Ovary (tissue), 9 donors: ENCODE measurements around the gene AOC3. TPM values are rescaled to one million over a fixed set of nuclear protein-coding genes. Genes with fewer than 3 reads are reported as not detected.
"Not testable (repeated sequence)": the region's sequence is repeated elsewhere in the genome, so short reads cannot be mapped to it uniquely, and the experiment has no call there.

Experiments
- DNase-seq, 5 donors: peaks; one replicate each; pipeline ENCODE4 v3.0.0-alpha.2; 2019 to 2020
- H3K27ac ChIP-seq, 2 donors: fragments of 200-600 bp; one replicate each; pipeline versions ENCODE4 v1.5.1 to v1.8.0; 2019 to 2022
- H3K27me3 ChIP-seq: fragments of 200-600 bp; one replicate; pipeline ENCODE4 v1.8.0; 2022
- H3K36me3 ChIP-seq: fragments of 200-600 bp; sonication (generic); one replicate; pipeline ENCODE4 v1.5.1; 2019
- H3K4me1 ChIP-seq: one replicate; pipeline ENCODE4 v1.8.1; 2013; ENCODE audit warnings: mild to moderate bottlenecking, moderate library complexity; ENCODE audit not compliant: insufficient read depth
- H3K4me3 ChIP-seq: fragments of 200-600 bp; sonication (generic); one replicate; pipeline ENCODE4 v1.5.1; 2017
- H3K9me3 ChIP-seq, 2 donors: fragments of 200-600 bp in 1 of 2; sonication (generic) in 1 of 2; one replicate each; pipeline versions ENCODE4 v1.5.1 to v1.8.1; 2013 to 2019; ENCODE audit warnings: mild to moderate bottlenecking in 1 of 2, moderate library complexity in 1 of 2
- EP300 ChIP-seq: sonication (generic); formaldehyde crosslinking; IDR thresholded peaks from one replicate; pipeline ENCODE4 v1.6.1; 2017; ENCODE audit warnings: antibody characterized with exemption
- POLR2A ChIP-seq: fragments of 450-650 bp; IDR thresholded peaks from one replicate; pipeline ENCODE4 v1.6.1; 2017; ENCODE audit warnings: antibody characterized with exemption, mild to moderate bottlenecking, moderate library complexity
- WGBS, 3 donors: extraction: QIAGEN DNeasy Blood & Tissue Kit in 1 of 3; methylation state at CpG; one replicate each; pipeline versions ENCODE4 v1.1.5 to v1.1.7; 2013 to 2017; 5-methylcytosine and 5-hydroxymethylcytosine counted together
- intact Hi-C, 4 donors: fragments of 100-400 bp; cut with DNase I; formaldehyde crosslinking; loops; one replicate each; pipeline versions ENCODE4 v1.11.0 to v1.15.1; 2022 to 2023
- polyA plus RNA-seq, 2 donors: library from polyadenylated mRNA; stranded (reverse); fragments of 200-250 nt in 1 of 2; fragments of 350-450 nt in 1 of 2; fragmentation: Illumina TruSeq in 1 of 2; extraction: RNeasy Lipid Tissue Mini Kit (QIAGEN cat#74804) in 1 of 2; gene quantifications; one replicate each; pipeline ENCODE4 v1.2.3, GENCODE V29; 2013 to 2014
- total RNA-seq, 7 donors: library from RNA; depleted of rRNA in 2 of 7; stranded (reverse); fragments of >200 nt in 2 of 7; fragmentation: NEBNext Ultra II Directional in 3 of 7; extraction: Animal tissue kit (Norgen Biotek cat#: 25700) in 3 of 7; gene quantifications; one replicate each; pipeline versions ENCODE4 v1.1.0 to v1.2.4, GENCODE V29; 2016 to 2023
- TF ChIP-seq, protein P1 (sequence below), 3 donors: fragments of 450-650 bp in 2 of 3; fragments of 200-600 bp in 1 of 3; IDR thresholded peaks; one replicate each; pipeline versions ENCODE4 v1.5.1 to v1.8.0; 2016 to 2022; ENCODE audit warnings: antibody characterized with exemption in 3 of 3, mild to moderate bottlenecking in 1 of 3
- donor health status: DM: no; HTN: no; CAD: no; lungs with moderate emphysema.
- donor health status: DM: no; HTN: no; CAD: no.
- donor health status: Bipolar disorder and iron deficiency.
- donor health status: DM: yes; HTN: yes; CAD: no.
- donor health status: DM: no; HTN: no; CAD: no.
- donor health status: DM: yes; HTN: yes; CAD: no.

The AOC3 gene
- total and polyA plus RNA-seq, 9 donors: 0.72 to 197 (median 15.8) TPM

DNA sequence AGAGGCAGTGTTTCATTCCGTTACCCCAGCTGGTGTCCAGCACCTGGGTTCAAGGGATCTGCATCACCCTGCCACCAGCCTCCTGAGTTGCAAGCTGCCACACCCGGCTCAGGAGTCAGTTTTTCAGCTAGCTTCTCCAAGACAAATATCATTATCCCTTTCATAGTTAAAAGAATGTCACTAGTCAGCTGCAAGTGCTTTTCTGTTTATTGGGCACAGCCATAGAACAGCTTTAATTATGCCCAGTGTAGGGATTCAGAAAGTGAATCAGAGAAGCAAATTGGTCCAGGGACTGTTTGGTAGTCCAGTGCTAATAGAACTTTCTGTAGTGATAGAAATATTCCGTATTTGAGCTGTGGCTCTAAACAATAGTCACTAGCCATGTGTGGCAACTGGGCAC lies 2.9 kb upstream of the AOC3 start:
- TF ChIP-seq, protein P1, sequence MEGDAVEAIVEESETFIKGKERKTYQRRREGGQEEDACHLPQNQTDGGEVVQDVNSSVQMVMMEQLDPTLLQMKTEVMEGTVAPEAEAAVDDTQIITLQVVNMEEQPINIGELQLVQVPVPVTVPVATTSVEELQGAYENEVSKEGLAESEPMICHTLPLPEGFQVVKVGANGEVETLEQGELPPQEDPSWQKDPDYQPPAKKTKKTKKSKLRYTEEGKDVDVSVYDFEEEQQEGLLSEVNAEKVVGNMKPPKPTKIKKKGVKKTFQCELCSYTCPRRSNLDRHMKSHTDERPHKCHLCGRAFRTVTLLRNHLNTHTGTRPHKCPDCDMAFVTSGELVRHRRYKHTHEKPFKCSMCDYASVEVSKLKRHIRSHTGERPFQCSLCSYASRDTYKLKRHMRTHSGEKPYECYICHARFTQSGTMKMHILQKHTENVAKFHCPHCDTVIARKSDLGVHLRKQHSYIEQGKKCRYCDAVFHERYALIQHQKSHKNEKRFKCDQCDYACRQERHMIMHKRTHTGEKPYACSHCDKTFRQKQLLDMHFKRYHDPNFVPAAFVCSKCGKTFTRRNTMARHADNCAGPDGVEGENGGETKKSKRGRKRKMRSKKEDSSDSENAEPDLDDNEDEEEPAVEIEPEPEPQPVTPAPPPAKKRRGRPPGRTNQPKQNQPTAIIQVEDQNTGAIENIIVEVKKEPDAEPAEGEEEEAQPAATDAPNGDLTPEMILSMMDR (IDR thresholded peaks at IDR 0.05): no peak
- TF ChIP-seq POLR2A (no peak), EP300 (no peak)
- no peak for DNase-seq
- intact Hi-C loops: loop anchor here in 3 of 4 donors (5.0 to 10.0 kb wide), 3 partner anchors 84 to 147 kb away; partner anchors contain the start of gene RPL27 (in 1 of the 3)
- Histone ChIP-seq H3K4me3 (no peak overlapping the region), H3K9me3 (no peaks in the 10 kb centered on the region), H3K27ac (no peak overlapping the region), H3K36me3 (no peaks in the 10 kb centered on the region), H3K27me3 (no peaks in the 10 kb centered on the region), H3K4me1 (peaks cover 3% of the 10 kb centered on the region)
- WGBS, 3 donors: 69 to 83% (median 70%) methylated on average over 3 of the region's 3 CpGs

- no peak for TF ChIP-seq POLR2A
- TF ChIP-seq, protein P1 (IDR thresholded peaks at IDR 0.05): no peak
- no peak for TF ChIP-seq EP300
- DNase-seq: no peak
- no peaks in the 10 kb centered on the region for H3K27me3 ChIP-seq
- H3K4me3 ChIP-seq: no peak overlapping the region
- 76 to 90% (median 90%) methylated on average over 8 to 9 of the region's 9 CpGs for WGBS, 3 donors
- H3K27ac ChIP-seq: no peak overlapping the region
- intact Hi-C loops: loop anchor here in 3 of 4 donors (5.0 to 10.0 kb wide), 3 partner anchors 83 to 146 kb away; partner anchors contain the start of gene RPL27 (in 1 of the 3)
- H3K36me3 ChIP-seq: no peaks in the 10 kb centered on the region
- peaks cover 5% of the 10 kb centered on the region for H3K4me1 ChIP-seq
- H3K9me3 ChIP-seq: no peaks in the 10 kb centered on the region
These were observed 2.0 kb upstream of the AOC3 start for GRCh38 chr17:42849031-42849430.

DNA sequence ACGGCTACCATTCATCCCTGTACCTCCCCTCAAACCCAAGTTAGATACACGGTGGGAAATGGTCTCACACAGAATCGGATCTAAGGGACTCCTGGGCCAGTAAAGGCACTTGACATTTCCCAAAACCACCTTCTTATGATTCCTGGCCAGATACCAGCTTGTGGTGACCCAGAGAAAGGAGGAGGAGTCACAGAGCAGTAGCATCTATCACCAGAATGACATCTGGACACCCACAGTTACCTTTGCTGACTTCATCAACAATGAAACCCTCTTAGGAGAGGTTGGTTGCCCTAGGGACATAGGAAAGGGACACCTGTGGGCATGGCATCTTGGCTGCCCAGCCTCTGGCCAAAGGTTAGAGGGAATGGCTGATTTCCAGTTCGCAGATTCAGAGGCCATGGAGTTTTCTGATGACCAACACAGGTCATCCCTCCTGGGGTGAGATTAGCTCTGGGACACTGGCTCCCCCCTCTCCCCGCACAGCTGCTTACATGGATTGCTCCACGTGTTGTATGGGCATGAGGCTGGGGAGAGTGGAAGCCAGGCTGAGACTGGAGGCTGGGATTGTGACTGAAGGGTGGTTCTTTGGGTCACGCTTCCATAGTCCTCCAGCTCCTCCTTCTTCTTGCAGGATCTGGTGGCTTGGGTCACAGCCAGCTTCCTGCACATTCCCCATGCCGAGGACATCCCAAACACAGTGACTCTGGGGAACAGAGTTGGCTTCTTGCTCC lies 1.4 kb upstream of the AOC3 start:
- no peak for DNase-seq
- TF ChIP-seq EP300 (no peak), POLR2A (no peak)
- TF ChIP-seq, protein P1 (IDR thresholded peaks at IDR 0.05): no peak
- H3K4me3 ChIP-seq: no peak overlapping the region
- H3K9me3 ChIP-seq: no peaks in the 10 kb centered on the region
- H3K4me1 ChIP-seq: peaks cover 5% of the 10 kb centered on the region
- intact Hi-C loops: loop anchor here in 3 of 4 donors (5.0 to 10.0 kb wide), 4 partner anchors 83 to 645 kb away; partner anchors contain the start of gene RPL27 (in 1 of the 3)
- WGBS, 3 donors: 40 to 49% (median 45%) methylated on average over 8 of the region's 8 CpGs
- no peak overlapping the region for H3K27ac ChIP-seq
- H3K36me3 ChIP-seq: no peaks in the 10 kb centered on the region
- no peaks in the 10 kb centered on the region for H3K27me3 ChIP-seq

GRCh38 chr17:42851371-42852240 lies 607 bp downstream of the AOC3 start:
- not testable (repeated sequence) for H3K9me3 ChIP-seq

More at GRCh38 chr17:42851371-42852240, 607 bp downstream of the AOC3 start:
- whole genome bisulfite sequencing, 3 donors: 27 to 53% (median 53%) methylated on average over 5 to 25 of the region's 28 CpGs
- not testable (repeated sequence) for H3K4me1 ChIP-seq, H3K27me3 ChIP-seq, H3K36me3 ChIP-seq, DNase-seq, H3K27ac ChIP-seq
- peak overlapping the region; percentile 32 for H3K4me3 ChIP-seq
- intact Hi-C loops: loop anchor here in 1 of 4 donors (10.0 kb wide), 1 partner anchor 643 kb away; no protein-coding TSS in a partner anchor
